Measurements from ENCODE around the gene MEF2D. TPM values are rescaled to one million over a fixed set of nuclear protein-coding genes. Genes with fewer than 3 reads are reported as not detected.
A peak's percentile ranks its signal among the peaks of the same experiment; 100 is the strongest.

The MEF2D gene
- total RNA-seq, 2 experiments from 2014 or later, result 32.1 to 33.6 TPM

GRCh38 chr1:156445789-156446263 is 54.7 kb downstream of the MEF2D start:
- H3K27me3 Mint-ChIP-seq, result peaks cover 33% of the 10 kb centered on the region
- no peak overlapping the region for H3K4me3 Mint-ChIP-seq
- H3K27ac Mint-ChIP-seq, result no peak overlapping the region
- POLR2A ChIA-PET, result interaction anchor here (0.5 to 1.2 kb wide), 5 partner anchors 60 to 167 kb away, joined by 3 to 10 read pairs (median 4); no protein-coding TSS in a partner anchor
- intact Hi-C loops (cut with DNase I, micrococcal nuclease), result loop anchor here (1.0 to 10.0 kb wide), 3 partner anchors 61 to 301 kb away; no protein-coding TSS in a partner anchor
- no peaks in the 10 kb centered on the region for H3K36me3 Mint-ChIP-seq (ENCODE audit: low read depth)
- DNase-seq (peak; percentile 90), ATAC-seq (peak; percentile 89)
- CTCF ChIA-PET, result interaction anchor here (0.6 to 8.7 kb wide), 56 partner anchors 9 to 1471 kb away, joined by 3 to 264 read pairs (median 4); partner anchors contain the start of genes MEF2D and PMF1
- peaks cover 16% of the 10 kb centered on the region for H3K4me1 Mint-ChIP-seq
- no peaks in the 10 kb centered on the region for H3K9me3 Mint-ChIP-seq (ENCODE audit: low read depth)

GRCh38 chr1:156444407-156445001 is 56.1 kb downstream of the MEF2D start:
- DNase-seq, result peak; percentile 74
- no peak overlapping the region for H3K27ac Mint-ChIP-seq
- H3K27me3 Mint-ChIP-seq, result peaks cover 44% of the 10 kb centered on the region
- H3K4me1 Mint-ChIP-seq, result peaks cover 16% of the 10 kb centered on the region
- ChIA-PET POLR2A (no interaction called here), CTCF (interaction anchor here (0.7 to 8.7 kb wide), 13 partner anchors 12 to 167 kb away, joined by 3 to 264 read pairs (median 6); no protein-coding TSS in a partner anchor)
- ATAC-seq, result peak; percentile 36
- no peaks in the 10 kb centered on the region for H3K36me3 Mint-ChIP-seq (ENCODE audit: low read depth)
- intact Hi-C loops (cut with DNase I, micrococcal nuclease), result loop anchor here (1.0 to 10.0 kb wide), 3 partner anchors 59 to 300 kb away; no protein-coding TSS in a partner anchor
- no peak overlapping the region for H3K4me3 Mint-ChIP-seq
- H3K9me3 Mint-ChIP-seq (ENCODE audit: low read depth), result no peaks in the 10 kb centered on the region

- no peak overlapping the region for H3K27ac Mint-ChIP-seq
- H3K36me3 Mint-ChIP-seq (ENCODE audit: low read depth), result no peaks in the 10 kb centered on the region
- H3K4me1 Mint-ChIP-seq, result peaks cover 24% of the 10 kb centered on the region
- DNase-seq (no peak), ATAC-seq (no peak)
- H3K4me3 Mint-ChIP-seq, result no peak overlapping the region
- intact Hi-C loops (cut with DNase I, micrococcal nuclease), result loop anchor here in 1 of 2 experiments (10.0 kb wide), 1 partner anchor 298 kb away; no protein-coding TSS in a partner anchor
- POLR2A ChIA-PET, result no interaction called here
- CTCF ChIA-PET, result interaction anchor here (1.2 to 5.4 kb wide), 2 partner anchors 58 to 165 kb away, joined by 3 to 89 read pairs; no protein-coding TSS in a partner anchor
- no peaks in the 10 kb centered on the region for H3K9me3 Mint-ChIP-seq (ENCODE audit: low read depth)
- peaks cover 53% of the 10 kb centered on the region for H3K27me3 Mint-ChIP-seq
Observed at GRCh38 chr1:156443286-156443685, 57.3 kb downstream of the MEF2D start.

GRCh38 chr1:156440654-156441437 is 59.7 kb downstream of the MEF2D start:
- Mint-ChIP-seq H3K36me3 (ENCODE audit: low read depth) (no peaks in the 10 kb centered on the region), H3K4me3 (no peak overlapping the region), H3K27me3 (peaks cover 70% of the 10 kb centered on the region), H3K27ac (no peak overlapping the region), H3K4me1 (peaks cover 27% of the 10 kb centered on the region), H3K9me3 (ENCODE audit: low read depth) (no peaks in the 10 kb centered on the region)
- no peak for ATAC-seq
- intact Hi-C loops (cut with DNase I, micrococcal nuclease), result loop anchor here in 1 of 2 experiments (10.0 kb wide), 1 partner anchor 296 kb away; no protein-coding TSS in a partner anchor
- CTCF ChIA-PET, result interaction anchor here (0.7 to 5.4 kb wide), 6 partner anchors 18 to 85 kb away, joined by 3 to 89 read pairs (median 3); no protein-coding TSS in a partner anchor
- DNase-seq, result no peak
- POLR2A ChIA-PET, result interaction anchor here (0.6 kb wide), 1 partner anchor 149 kb away, joined by 3 read pairs; no protein-coding TSS in a partner anchor

GRCh38 chr1:156439777-156440183 is 60.8 kb downstream of the MEF2D start:
- ChIA-PET CTCF (interaction anchor here (0.6 to 5.4 kb wide), 3 partner anchors 24 to 1751 kb away, joined by 3 to 89 read pairs (median 3); no protein-coding TSS in a partner anchor), POLR2A (no interaction called here)
- Mint-ChIP-seq H3K4me3 (no peak overlapping the region), H3K27ac (no peak overlapping the region), H3K4me1 (peaks cover 30% of the 10 kb centered on the region), H3K36me3 (ENCODE audit: low read depth) (no peaks in the 10 kb centered on the region), H3K27me3 (peaks cover 76% of the 10 kb centered on the region), H3K9me3 (ENCODE audit: low read depth) (no peaks in the 10 kb centered on the region)
- no peak for ATAC-seq
- intact Hi-C loops (cut with DNase I, micrococcal nuclease), result loop anchor here (2.0 to 10.0 kb wide), 2 partner anchors 19 to 295 kb away; no protein-coding TSS in a partner anchor
- DNase-seq, result no peak

- intact Hi-C loops (cut with DNase I, micrococcal nuclease), result loop anchor here in 1 of 2 experiments (2.0 kb wide), 1 partner anchor 18 kb away; no protein-coding TSS in a partner anchor
- no peak overlapping the region for H3K4me3 Mint-ChIP-seq
- no peaks in the 10 kb centered on the region for H3K36me3 Mint-ChIP-seq (ENCODE audit: low read depth)
- H3K9me3 Mint-ChIP-seq (ENCODE audit: low read depth), result no peaks in the 10 kb centered on the region
- ATAC-seq (peak; percentile 13), DNase-seq (no peak)
- ChIA-PET POLR2A (no interaction called here), CTCF (interaction anchor here (1.4 to 5.4 kb wide), 2 partner anchors 23 to 54 kb away, joined by 3 to 89 read pairs; no protein-coding TSS in a partner anchor)
- peaks cover 76% of the 10 kb centered on the region for H3K27me3 Mint-ChIP-seq
- no peak overlapping the region for H3K27ac Mint-ChIP-seq
- H3K4me1 Mint-ChIP-seq, result peaks cover 30% of the 10 kb centered on the region
Observed at GRCh38 chr1:156439036-156439776, 61.4 kb downstream of the MEF2D start.

- ChIA-PET POLR2A (no interaction called here), CTCF (no interaction called here)
- no peak overlapping the region for H3K27ac Mint-ChIP-seq
- peaks cover 33% of the 10 kb centered on the region for H3K4me1 Mint-ChIP-seq
- no peaks in the 10 kb centered on the region for H3K36me3 Mint-ChIP-seq (ENCODE audit: low read depth)
- peaks cover 79% of the 10 kb centered on the region for H3K27me3 Mint-ChIP-seq
- H3K9me3 Mint-ChIP-seq (ENCODE audit: low read depth), result no peaks in the 10 kb centered on the region
- DNase-seq (no peak), ATAC-seq (peak; percentile 52)
- intact Hi-C loops (cut with DNase I, micrococcal nuclease), result loop anchor here in 1 of 2 experiments (2.0 kb wide), 1 partner anchor 18 kb away; no protein-coding TSS in a partner anchor
- H3K4me3 Mint-ChIP-seq, result no peak overlapping the region
Observed at GRCh38 chr1:156438278-156438987, 62.1 kb downstream of the MEF2D start.

GRCh38 chr1:156437037-156437867 is 63.3 kb downstream of the MEF2D start:
- ATAC-seq, result no peak
- H3K27ac Mint-ChIP-seq, result no peak overlapping the region
- intact Hi-C loops (cut with DNase I, micrococcal nuclease), result no loop called here
- ChIA-PET CTCF (interaction anchor here (0.6 to 1.8 kb wide), 7 partner anchors 8 to 51 kb away, joined by 3 to 7 read pairs (median 3); no protein-coding TSS in a partner anchor), POLR2A (interaction anchor here (0.6 kb wide), 1 partner anchor 20 kb away, joined by 3 read pairs; no protein-coding TSS in a partner anchor)
- no peaks in the 10 kb centered on the region for H3K36me3 Mint-ChIP-seq (ENCODE audit: low read depth)
- H3K9me3 Mint-ChIP-seq (ENCODE audit: low read depth), result no peaks in the 10 kb centered on the region
- no peak for DNase-seq
- peaks cover 85% of the 10 kb centered on the region for H3K27me3 Mint-ChIP-seq
- H3K4me3 Mint-ChIP-seq, result no peak overlapping the region
- H3K4me1 Mint-ChIP-seq, result peaks cover 38% of the 10 kb centered on the region

- DNase-seq (no peak), ATAC-seq (no peak)
- CTCF ChIA-PET, result interaction anchor here (0.6 to 1.8 kb wide), 9 partner anchors 9 to 188 kb away, joined by 3 to 7 read pairs (median 4); no protein-coding TSS in a partner anchor
- Mint-ChIP-seq H3K4me1 (peaks cover 38% of the 10 kb centered on the region), H3K36me3 (ENCODE audit: low read depth) (no peaks in the 10 kb centered on the region), H3K27me3 (peaks cover 86% of the 10 kb centered on the region), H3K9me3 (ENCODE audit: low read depth) (no peaks in the 10 kb centered on the region), H3K4me3 (no peak overlapping the region), H3K27ac (no peak overlapping the region)
- POLR2A ChIA-PET, result interaction anchor here (0.6 kb wide), 1 partner anchor 21 kb away, joined by 3 read pairs; no protein-coding TSS in a partner anchor
- intact Hi-C loops (cut with DNase I, micrococcal nuclease), result no loop called here
Observed at GRCh38 chr1:156436141-156437036, 64.2 kb downstream of the MEF2D start.

Measured in activated CD4-positive, alpha-beta T cell treated with anti-CD3 and anti-CD28 coated beads for 36 hours (primary cell).